HG03432 (cell line): Measurements from ENCODE around the gene OR2B3.
"Not testable (repeated sequence)": the region's sequence is repeated elsewhere in the genome, so short reads cannot be mapped to it uniquely, and the experiment has no call there.

ENCODE experiments used
- ATAC-seq: cut with Tn5 transposase; IDR thresholded peaks from one replicate; pipeline ENCODE4 v1.9.1; 2021; ENCODE audit warnings: mild to moderate bottlenecking, moderate library complexity; ENCODE audit not compliant: unreplicated experiment

The OR2B3 gene

DNA sequence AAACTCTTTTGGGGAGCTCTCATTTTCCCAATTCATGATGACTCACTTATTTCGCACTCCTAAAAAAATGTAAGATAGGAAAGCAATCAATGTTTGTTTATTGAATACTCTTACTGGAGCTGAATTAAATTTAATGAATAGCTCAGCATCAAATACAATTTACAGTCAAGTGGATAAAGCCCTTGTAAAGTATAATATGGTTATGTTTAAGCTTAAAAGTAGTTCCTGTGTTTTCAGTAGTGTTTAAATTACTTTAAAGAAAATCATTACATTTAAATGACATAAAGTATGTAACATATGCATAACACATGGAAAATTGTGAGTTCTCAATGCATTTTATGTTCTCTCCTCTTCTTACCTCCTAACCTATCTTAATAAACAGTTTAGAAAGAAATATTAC lies at the start of gene OR2B3:
Gene OR2B3 (minus strand): TSS at position 101 of the 400 bp plus-strand sequence. CDS start 65 bp downstream, at position 36.
- ATAC-seq, result no peak

GRCh38 chr6:29131691-29132090 lies 44.6 kb upstream of the OR2B3 start:
- no peak for ATAC-seq

DNA sequence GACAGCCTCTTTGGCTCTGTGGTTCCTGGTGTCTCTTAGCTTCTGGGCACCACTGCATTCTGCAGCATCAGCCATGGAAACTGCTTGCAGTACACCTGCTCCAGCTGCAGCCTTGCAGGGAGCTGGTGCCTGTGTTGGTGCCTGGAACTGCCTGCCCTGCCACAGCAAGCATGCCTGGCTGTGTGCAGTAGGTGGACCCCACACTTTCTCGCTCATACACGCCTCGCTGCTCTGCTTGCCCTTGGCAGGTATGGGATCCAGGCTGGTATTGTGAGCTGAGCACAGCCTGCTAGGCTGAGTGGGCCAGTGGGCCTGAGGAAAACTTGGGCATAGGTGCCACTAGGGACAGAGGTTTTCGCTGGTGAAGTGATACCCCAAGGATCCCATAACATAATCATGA lies 43.5 kb upstream of the OR2B3 start:
- no peak for ATAC-seq

GRCh38 chr6:29129326-29130012 lies 42.4 kb upstream of the OR2B3 start:
- ATAC-seq, result no peak

DNA sequence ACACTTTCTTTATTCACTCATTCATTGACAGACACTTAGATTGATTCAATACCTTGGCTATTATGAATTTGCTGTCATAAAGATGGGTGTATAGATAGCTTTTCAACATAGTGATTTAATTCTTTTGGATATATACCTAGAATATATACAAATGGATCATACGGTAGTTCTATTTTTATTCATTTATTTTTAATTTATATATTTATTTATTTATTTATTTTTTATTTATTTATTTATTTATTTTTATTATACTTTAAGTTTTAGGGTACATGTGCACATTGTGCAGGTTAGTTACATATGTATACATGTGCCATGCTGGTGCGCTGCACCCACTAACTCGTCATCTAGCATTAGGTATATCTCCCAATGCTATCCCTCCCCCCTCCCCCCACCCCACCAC lies 27.9 kb upstream of the OR2B3 start:
- not testable (repeated sequence) for ATAC-seq

GRCh38 chr6:29112135-29112534 lies 25.0 kb upstream of the OR2B3 start:
- no peak for ATAC-seq

GRCh38 chr6:29107758-29108157 lies 20.6 kb upstream of the OR2B3 start, which contains the start of gene OR2J3:
Gene OR2J3, plus strand, starts transcription at chr6:29108058. Its CDS starts 3,833 bp downstream, at chr6:29111891.
- ATAC-seq, result no peak

DNA sequence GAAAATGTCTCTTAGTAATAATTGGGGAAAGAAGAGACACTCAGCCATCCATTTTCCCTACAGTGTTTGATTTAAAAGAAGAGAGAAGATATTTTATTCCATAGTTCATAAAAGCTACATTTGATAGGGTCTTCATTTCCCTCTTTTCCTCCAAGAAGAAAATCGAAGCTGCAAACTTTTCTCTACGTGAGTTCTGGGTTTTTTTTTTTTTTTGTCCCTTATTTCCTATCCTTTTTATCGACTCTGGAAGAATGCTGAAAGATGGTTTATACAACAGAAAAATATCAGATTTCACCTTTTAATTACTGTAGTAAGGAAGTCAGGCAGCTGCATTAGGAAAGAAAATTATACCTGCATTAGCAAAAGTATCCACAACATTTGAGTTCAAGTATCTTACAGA lies 12.1 kb upstream of the OR2B3 start, which contains the start of gene OR2J1:
Gene OR2J1 (plus strand): TSS at position 301 of the 400 bp plus-strand sequence. CDS start 1,453 bp downstream, outside the sequence.
- no peak for ATAC-seq

DNA sequence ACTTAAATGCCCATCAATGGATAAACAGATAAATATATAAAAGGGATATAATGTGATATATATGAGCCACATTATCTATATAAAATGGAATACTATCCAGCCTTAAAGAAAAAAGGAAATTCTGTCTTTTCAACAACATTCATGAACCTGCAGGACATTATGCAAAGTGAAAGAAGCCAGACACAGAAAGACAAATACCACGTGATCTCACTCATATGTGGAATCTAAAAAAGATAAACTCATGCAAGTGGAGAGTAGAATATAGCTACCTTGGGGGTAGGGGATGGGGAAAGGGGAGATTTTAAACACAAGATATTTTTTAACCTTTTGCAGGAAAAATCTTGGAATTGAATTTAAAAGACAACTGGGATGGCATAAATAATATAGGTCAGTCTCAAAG lies 10.7 kb upstream of the OR2B3 start:
- ATAC-seq, result no peak

GRCh38 chr6:29092957-29093356 lies 5.8 kb upstream of the OR2B3 start:
- no peak for ATAC-seq

GRCh38 chr6:29082457-29082856 lies 4.7 kb downstream of the OR2B3 start:
- no peak for ATAC-seq

- ATAC-seq, result no peak
Observed at GRCh38 chr6:29081312-29081711, 5.8 kb downstream of the OR2B3 start.

- no peak for ATAC-seq
Observed at GRCh38 chr6:29079203-29079602, 7.9 kb downstream of the OR2B3 start.

DNA sequence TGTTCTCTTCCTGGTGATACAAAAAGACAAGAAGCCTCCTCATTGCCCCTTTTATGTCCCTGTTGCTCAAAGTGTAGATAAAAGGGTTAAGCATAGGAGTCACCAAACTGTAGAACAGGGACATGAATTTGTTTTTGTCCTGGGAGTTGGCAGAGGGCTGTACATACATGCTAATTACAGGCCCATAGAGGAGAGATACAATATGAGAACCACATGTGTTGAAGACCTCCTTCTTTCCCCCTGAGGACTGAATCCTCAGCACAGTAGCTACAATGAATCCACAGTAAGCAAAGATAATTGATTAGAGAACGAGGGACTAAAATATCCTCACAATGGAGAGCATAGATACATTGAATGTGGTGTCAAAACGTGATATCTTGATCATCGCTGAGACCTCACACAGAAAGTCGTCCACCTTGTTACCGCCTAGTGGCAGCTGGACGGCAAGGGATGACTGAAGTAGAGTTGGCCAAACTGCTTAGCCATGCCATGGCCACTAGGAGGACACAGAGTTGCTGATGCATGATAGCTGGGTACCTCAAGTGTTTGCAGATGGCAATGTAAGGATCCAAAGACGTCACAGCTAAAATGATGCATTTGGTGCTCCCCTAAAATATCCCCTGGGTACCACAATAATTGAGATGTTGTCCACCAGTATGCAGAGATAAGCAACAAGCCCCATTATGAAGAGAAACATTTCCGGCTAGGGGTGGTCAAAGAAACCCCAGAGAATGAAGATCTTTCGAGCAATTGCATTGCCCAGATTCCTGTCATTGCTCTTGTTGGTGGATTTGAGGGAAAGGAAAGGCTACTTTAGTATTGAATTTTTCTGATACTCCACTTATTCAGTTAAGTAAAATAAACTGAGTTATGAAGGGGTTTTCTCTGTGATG lies 15.0 kb downstream of the OR2B3 start:
- ATAC-seq, result no peak

DNA sequence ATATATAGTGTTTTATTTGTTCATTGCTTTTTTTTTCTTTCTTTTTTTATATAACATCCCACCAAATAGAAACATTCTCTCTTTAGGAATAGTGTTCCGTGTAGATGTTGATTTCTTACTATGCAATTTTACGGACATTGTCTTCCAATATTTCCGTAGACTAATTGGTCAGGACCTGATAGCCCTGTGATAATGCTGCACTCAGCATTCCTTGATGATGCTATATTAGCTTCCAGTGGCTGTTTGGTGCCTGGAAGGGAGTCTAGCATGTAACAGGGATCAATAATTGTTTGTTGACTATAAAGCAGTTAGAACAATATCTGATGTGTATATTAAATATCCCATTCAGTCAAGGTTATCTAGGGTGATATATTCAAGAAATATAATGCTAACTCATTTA lies 35.4 kb downstream of the OR2B3 start:
- ATAC-seq, result no peak

DNA sequence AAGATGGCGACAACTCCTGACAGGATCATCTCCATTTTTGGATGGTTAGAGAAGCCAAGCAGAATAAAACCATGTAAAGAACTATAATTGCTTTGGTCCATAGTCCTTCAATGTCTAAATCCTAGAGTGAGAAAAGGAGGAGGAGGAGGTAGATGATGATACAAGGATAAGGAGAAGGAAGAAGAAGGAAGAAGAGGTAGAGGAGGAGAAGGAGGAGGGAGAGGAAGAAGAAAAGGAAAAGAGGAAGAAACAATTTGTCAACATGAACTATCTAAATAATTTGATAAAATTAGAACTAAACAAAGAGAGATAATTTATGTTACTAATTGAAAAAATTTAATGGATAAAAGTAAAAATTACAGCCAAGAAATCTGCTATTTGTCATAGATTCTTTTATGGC lies 42.0 kb downstream of the OR2B3 start, which contains the start of gene OR2W1:
Gene OR2W1 (minus strand): TSS at position 101 of the 400 bp plus-strand sequence. CDS start 0 bp downstream, at position 101.
- no peak for ATAC-seq
